ENCODE measurements around the gene IL21R. TPM values are rescaled to one million over a fixed set of nuclear protein-coding genes. Genes with fewer than 3 reads are reported as not detected.

Gene IL21R
- total and polyA plus RNA-seq, 10 of the 15 experiments (the other 5 are each of a cell fraction or from before 2014, with no cell fraction given) = 5.3 to 138 (median 82.5) TPM

DNA sequence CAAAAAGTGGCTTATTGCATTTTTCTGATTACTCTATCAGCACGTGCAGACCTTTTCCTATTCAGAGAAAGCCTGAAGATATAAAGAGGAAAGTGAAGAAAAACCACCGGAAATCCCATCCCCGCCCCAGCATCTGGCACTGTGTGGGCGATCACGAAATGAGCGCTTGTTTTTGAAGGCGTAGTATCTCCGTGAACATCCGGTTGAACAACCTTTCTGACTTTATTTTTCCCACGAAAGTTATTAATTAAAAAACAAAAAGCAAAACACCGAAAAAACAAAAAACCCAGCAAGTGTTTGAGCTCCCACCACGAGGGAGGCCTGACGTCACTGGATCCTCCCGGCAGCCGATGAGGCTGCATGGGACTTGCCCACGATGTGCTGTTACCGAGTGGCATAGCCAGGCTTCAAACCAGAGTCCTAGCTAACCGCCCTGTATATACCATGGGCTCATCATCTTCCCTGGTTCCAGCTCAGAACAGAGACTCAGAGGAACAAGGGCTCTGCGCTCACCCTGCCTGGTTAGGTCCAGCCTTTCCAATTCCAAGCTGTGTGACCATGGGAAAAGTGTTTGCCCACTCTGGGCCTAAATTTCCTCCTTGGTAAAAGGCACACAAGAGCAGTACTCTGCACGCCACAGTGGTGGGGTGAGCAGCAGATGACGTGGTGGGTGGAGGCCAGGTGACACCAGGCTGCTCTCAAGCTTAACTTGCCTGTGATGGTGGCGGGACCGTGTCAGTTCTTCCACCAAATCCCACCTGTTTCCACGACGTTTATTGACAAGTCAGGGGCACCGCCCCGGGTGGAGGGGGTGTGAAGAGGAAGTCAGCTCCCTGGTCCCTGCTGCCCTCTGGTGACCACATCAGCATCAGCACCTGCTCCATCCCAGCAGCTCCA is 34.3 kb upstream of the IL21R start (continued):
- peak; percentile 48; the same call in 1 of the 2 replicates for TF ChIP-seq ZBTB40 (IDR thresholded peaks at IDR 0.05; ENCODE audit: borderline replicate concordance)
- TF ChIP-seq, protein P1, sequence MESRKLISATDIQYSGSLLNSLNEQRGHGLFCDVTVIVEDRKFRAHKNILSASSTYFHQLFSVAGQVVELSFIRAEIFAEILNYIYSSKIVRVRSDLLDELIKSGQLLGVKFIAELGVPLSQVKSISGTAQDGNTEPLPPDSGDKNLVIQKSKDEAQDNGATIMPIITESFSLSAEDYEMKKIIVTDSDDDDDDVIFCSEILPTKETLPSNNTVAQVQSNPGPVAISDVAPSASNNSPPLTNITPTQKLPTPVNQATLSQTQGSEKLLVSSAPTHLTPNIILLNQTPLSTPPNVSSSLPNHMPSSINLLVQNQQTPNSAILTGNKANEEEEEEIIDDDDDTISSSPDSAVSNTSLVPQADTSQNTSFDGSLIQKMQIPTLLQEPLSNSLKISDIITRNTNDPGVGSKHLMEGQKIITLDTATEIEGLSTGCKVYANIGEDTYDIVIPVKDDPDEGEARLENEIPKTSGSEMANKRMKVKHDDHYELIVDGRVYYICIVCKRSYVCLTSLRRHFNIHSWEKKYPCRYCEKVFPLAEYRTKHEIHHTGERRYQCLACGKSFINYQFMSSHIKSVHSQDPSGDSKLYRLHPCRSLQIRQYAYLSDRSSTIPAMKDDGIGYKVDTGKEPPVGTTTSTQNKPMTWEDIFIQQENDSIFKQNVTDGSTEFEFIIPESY (IDR thresholded peaks at IDR 0.05) = no peak
- TF ChIP-seq HDGF (IDR thresholded peaks at IDR 0.05) = peak; percentile 88
- TF ChIP-seq NR2F1 (conservative IDR thresholded peaks at IDR 0.05) = peak; percentile 5; the same call in 1 of the 2 replicates
- TF ChIP-seq BACH1 (IDR thresholded peaks at IDR 0.05; ENCODE audit: borderline replicate concordance) = peak; percentile 66; the same call in 1 of the 2 replicates
- TF ChIP-seq NBN (IDR thresholded peaks at IDR 0.05) = peak; percentile 90
- TF ChIP-seq SUPT20H (IDR thresholded peaks at IDR 0.05; ENCODE audit: borderline replicate concordance, control insufficient read depth, low read depth, low read length) = no peak
- peak; percentile 77; the same call in 1 of the 2 replicates for TF ChIP-seq MEF2A (IDR thresholded peaks at IDR 0.05; ENCODE audit: insufficient read depth, low read depth, low read length)
- TF ChIP-seq IKZF2 (IDR thresholded peaks at IDR 0.05) = peak; percentile 71 to 81
- peak; percentile 91 for TF ChIP-seq ZNF217 (IDR thresholded peaks at IDR 0.05)
- peak; percentile 33 for TF ChIP-seq SP1 (IDR thresholded peaks at IDR 0.05; ENCODE audit: low read depth, low read length)
- TF ChIP-seq NR2C2 (IDR thresholded peaks at IDR 0.05; ENCODE audit: borderline replicate concordance, control insufficient read depth, insufficient read length, low read depth) = no peak
- peak; percentile 69 for TF ChIP-seq CHD2 (IDR thresholded peaks at IDR 0.05; ENCODE audit: borderline replicate concordance, low read depth, low read length)
- TF ChIP-seq KAT2A (conservative IDR thresholded peaks at IDR 0.05; ENCODE audit: control insufficient read depth, low read depth, low read length) = no peak
- TF ChIP-seq CEBPB (IDR thresholded peaks at IDR 0.05; ENCODE audit: borderline replicate concordance in 1 of 2, low read depth in 2 of 2, low read length in 2 of 2) = no peak
- TF ChIP-seq IRF4 (IDR thresholded peaks at IDR 0.05; ENCODE audit: low read depth, low read length) = peak; percentile 34; the same call in 1 of the 2 replicates
- peak in 1 of 2 experiments; percentile 80; a peak in 2 of 4 replicates for TF ChIP-seq ETV6 (conservative IDR thresholded peaks at IDR 0.05 in 1 of 2, IDR thresholded peaks at IDR 0.05 in 1 of 2; ENCODE audit: borderline replicate concordance in 1 of 2, low read depth in 1 of 2)
- peak; percentile 85 for TF ChIP-seq TCF12 (IDR thresholded peaks at IDR 0.05; ENCODE audit: low read depth, low read length)
- peak; percentile 66 for TF ChIP-seq CREB1 (IDR thresholded peaks at IDR 0.05; ENCODE audit: low read depth)
- TF ChIP-seq POLR2AphosphoS5 (IDR thresholded peaks at IDR 0.05; ENCODE audit: low read length) = peak; percentile 52; the same call in 1 of the 2 replicates
- no peak for TF ChIP-seq NFYA (IDR thresholded peaks at IDR 0.05; ENCODE audit: borderline replicate concordance, low read depth, low read length)
- peak; percentile 47; the same call in 1 of the 2 replicates for TF ChIP-seq ZNF384 (IDR thresholded peaks at IDR 0.05; ENCODE audit: borderline replicate concordance, low read depth, low read length)
